ENCODE measurements around the gene NIM1K.
"Not testable (repeated sequence)": the region's sequence is repeated elsewhere in the genome, so short reads cannot be mapped to it uniquely, and the experiment has no call there.

- TF ChIP-seq, protein P1, sequence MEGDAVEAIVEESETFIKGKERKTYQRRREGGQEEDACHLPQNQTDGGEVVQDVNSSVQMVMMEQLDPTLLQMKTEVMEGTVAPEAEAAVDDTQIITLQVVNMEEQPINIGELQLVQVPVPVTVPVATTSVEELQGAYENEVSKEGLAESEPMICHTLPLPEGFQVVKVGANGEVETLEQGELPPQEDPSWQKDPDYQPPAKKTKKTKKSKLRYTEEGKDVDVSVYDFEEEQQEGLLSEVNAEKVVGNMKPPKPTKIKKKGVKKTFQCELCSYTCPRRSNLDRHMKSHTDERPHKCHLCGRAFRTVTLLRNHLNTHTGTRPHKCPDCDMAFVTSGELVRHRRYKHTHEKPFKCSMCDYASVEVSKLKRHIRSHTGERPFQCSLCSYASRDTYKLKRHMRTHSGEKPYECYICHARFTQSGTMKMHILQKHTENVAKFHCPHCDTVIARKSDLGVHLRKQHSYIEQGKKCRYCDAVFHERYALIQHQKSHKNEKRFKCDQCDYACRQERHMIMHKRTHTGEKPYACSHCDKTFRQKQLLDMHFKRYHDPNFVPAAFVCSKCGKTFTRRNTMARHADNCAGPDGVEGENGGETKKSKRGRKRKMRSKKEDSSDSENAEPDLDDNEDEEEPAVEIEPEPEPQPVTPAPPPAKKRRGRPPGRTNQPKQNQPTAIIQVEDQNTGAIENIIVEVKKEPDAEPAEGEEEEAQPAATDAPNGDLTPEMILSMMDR (IDR thresholded peaks at IDR 0.05) = not testable (repeated sequence)
- not testable (repeated sequence) for TF ChIP-seq JUND (IDR thresholded peaks at IDR 0.05); MXI1 (IDR thresholded peaks at IDR 0.05; ENCODE audit: low read depth, low read length); CHD2 (IDR thresholded peaks at IDR 0.05; ENCODE audit: low read length, partially characterized antibody); TAF1 (IDR thresholded peaks at IDR 0.05; ENCODE audit: borderline replicate concordance, low read depth, low read length); USF2 (IDR thresholded peaks at IDR 0.05; ENCODE audit: borderline replicate concordance, low read depth, low read length); EZH2phosphoT487 (IDR thresholded peaks at IDR 0.05; ENCODE audit: borderline replicate concordance, low read depth)
These were observed 133.6 kb downstream of the NIM1K start for GRCh38 chr5:43325624-43326023.
